GM19240 (cell line): ENCODE results near the gene PRAC2.

Source experiments
- DNase-seq: peaks from one replicate; pipeline ENCODE4 v3.0.0; 2011; ENCODE audit warnings: low spot score; ENCODE audit not compliant: insufficient read length

PRAC2 gene

DNA sequence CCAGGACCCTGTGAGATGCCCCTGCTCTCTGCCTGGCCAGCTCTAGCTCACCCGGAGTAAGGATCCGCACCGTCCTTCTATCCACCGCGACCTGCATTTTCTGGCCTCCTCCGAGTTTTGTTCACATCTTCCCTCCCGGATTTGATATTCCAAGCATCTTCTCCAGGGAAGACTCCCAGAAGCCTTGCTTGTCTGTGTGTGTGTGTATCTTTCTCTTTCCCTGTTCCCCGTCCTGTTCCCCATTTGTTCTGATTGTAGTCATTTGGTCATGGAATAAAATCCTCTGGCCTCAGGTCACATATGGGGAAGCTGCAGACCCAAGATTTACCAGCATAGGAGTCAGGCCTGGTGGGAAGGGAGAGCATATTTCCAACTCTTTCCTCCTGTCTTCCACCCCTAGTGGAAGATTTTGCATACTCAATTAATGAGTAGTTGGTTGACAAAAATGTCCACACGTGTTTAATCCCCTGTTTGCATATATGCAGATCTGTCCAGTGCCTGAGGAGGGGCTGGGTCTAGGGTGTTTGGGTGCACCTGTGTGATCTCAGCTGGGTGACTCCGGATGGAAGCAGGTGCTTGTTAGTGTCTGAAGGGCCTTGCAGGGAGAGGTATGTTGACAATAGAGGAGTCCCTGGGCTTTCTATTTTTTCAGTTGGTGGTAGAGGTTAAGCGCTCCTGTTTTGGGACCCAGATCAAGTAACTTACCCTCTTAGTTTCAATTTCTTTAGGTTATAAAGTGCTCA is 2.5 kb upstream of the PRAC2 start:
- DNase-seq = no peak

DNA sequence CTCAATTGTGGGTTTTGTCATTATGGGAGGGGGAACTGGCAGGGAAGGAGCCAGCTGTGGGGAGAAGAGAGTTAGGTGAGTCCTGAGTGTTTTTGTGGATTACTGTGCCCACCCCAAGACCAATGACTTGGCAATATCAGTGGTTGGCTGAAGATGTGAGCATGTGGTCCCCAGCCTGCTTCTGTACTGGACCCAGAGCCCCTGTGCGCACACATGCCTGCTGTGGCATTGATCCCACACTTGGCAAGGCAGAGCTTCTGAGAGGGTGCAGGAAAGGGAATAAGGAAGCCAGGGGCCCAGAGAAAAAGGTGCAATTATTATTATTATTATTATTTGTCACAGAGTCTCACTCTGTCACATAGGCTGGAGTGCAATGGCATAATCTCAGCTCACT is 2.0 kb upstream of the PRAC2 start:
- no peak for DNase-seq

GRCh38 chr17:48722201-48722907 is 631 bp upstream of the PRAC2 start, which contains the start of gene PRAC1:
Gene PRAC1 (minus strand): TSS chr17:48722518. CDS start chr17:48722392, 126 bp downstream.
- DNase-seq = no peak

DNA sequence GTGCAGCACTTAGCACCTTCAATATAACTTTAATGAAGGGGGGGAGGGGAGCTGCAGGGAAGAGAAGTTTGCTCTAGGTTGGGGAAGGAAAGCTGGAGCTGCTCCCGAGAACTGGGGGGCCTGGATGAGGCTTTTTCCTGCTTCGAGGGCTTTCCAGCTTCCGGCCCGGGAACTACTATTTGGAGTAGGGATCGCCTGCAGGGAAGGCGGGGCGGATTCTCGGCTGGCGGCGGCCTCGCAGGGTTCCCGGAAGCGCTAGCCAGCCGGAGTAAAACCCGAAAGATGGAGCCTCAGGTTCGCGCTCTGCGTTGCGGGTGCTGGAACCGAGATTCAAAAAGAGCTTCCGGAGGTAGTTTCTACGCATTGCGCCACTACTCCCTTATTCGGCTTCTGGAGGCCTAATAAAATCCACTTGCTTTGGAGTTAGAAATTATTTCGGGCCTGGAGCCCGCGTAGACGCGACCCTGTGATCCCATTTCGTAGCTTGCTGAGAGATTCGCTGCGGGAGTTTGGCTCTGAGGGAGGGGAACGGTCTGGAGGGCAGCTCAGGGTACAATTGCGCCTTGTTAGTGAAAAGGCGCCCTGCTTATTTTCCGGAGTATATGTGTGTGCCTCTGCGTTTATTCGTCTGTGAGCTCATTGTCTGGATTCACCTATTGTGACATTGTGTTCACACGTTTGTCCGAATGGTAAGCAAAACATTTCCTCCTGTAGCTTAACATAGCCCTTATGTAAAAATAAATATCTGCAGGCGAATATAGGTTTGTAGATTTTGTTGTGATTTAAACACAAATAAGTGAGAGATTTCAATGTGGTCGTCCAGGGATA is 652 bp downstream of the PRAC2 start:
- DNase-seq = no peak

DNA sequence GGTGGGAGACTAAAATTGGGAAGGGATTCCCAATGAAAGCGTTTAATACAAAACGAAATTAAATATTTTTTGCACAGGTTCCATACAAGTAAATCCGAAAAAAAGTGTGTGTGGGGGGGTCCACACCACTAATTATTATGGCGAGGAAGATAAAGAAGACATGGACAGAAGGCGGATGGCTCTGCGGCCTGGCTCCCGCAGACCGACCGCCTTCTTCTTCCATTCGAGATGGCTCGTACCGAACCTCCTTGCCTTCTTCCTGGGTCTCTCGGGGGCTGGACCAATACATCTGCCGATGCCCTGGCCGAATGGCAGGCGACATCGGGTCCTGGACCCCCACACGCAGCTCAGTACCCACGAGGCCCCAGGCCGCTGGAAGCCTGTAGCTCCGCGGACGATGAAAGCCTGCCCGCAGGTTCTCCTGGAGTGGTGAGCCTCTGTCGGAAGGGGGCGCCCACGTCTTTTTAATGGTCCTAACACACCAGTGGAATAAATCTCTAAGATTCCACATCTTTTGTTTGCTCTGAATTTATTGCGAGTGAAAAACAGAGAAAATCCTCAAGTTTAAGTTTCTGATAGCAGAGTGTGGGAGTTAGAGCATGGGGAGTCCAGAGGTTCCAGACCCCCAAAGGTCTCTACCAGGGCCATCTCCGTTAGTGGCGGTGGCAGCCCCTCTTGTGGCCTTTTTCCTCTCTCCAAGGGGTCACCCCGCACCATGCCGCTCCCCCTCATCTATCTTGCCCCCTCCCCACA is 1.4 kb downstream of the PRAC2 start:
- no peak for DNase-seq

- no peak for DNase-seq
Observed at GRCh38 chr17:48725004-48725287, 2.0 kb downstream of the PRAC2 start.

- no peak for DNase-seq
Observed at GRCh38 chr17:48725288-48726064, 2.5 kb downstream of the PRAC2 start.

GRCh38 chr17:48726114-48726915 is 3.3 kb downstream of the PRAC2 start:
- DNase-seq = no peak

GRCh38 chr17:48726916-48727286 is 3.9 kb downstream of the PRAC2 start:
- DNase-seq = no peak

- no peak for DNase-seq
Observed at GRCh38 chr17:48727415-48728175, 4.6 kb downstream of the PRAC2 start.

- no peak for DNase-seq
Observed at GRCh38 chr17:48728232-48729231, 5.5 kb downstream of the PRAC2 start, which contains the start of gene HOXB13. Gene HOXB13 (minus strand): TSS chr17:48728750. CDS start chr17:48728593, 157 bp downstream.

DNA sequence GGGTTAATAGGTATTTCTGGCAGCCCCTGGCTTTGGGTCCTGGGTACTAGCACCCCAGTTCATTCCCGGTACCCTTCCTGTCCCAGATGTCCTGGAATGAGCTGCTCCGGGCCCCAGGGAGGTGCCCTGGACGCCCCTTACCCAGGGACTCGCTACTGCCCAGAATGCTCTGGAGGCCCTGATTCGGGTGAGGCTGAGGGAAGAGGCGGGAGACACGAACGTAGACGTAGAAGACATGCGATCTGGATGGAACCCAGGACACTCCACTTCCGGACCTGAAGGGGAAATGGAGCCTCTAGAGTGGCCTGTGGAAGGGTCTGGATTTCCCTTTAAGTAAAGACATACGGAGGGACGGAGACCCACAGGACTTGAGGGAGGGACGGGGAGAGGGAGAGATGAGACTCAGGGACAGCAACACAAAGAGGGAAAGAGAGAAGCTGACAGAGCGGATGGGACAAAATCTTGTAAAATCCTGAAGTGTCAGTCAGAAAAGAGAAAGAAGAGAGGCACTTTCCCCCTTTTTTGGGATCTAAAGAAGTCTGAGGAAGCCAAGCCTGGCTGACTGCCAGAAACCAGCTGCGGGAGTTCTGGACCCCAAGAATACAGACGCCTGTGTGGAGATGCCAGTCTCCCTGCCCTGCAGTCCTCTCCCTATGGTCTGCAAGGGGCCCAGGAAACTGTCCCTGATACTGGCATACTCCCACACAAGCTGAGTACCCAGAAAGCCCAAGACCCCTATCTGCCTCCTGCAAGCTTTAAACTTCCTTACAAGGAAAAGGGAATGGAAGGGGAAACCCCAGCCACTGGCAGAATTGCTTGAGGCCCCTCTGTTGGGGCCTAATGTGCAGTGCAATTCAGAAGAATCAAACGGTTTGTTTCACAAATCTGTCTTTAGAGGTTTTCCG is 6.6 kb downstream of the PRAC2 start:
- DNase-seq = no peak

DNA sequence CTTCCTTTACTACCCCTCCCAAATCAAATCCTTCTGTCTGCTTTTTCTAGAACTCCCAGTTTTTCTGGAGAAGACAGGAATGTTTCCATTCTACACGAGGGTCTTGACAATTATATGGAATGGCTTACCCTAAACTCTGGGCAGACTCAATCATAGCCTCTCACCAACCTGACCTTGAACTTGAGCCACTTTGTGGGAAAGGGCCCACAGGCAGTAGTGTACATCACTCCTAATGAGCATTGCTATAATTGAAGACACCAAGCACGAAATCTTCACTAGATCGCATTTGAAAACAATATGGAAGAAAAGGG is 7.2 kb downstream of the PRAC2 start:
- DNase-seq = no peak

DNA sequence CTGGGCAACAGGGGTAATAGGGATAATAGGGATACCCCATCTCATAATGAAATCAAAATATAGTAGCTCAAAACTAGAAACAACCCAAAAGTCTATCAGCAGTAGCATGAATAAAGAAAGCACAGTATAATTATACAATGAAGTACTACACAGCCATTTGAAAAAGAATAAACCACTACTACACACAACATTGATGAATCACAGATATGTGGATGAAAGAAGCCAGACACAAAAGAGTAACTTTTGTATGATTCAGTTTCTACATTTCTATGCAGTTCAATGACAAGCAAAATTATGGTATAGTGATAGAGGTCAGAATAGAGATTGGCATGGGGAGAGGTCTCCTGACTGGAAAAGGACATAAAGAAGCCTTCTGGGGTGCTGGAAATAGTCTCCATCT is 8.4 kb downstream of the PRAC2 start:
- no peak for DNase-seq

DNA sequence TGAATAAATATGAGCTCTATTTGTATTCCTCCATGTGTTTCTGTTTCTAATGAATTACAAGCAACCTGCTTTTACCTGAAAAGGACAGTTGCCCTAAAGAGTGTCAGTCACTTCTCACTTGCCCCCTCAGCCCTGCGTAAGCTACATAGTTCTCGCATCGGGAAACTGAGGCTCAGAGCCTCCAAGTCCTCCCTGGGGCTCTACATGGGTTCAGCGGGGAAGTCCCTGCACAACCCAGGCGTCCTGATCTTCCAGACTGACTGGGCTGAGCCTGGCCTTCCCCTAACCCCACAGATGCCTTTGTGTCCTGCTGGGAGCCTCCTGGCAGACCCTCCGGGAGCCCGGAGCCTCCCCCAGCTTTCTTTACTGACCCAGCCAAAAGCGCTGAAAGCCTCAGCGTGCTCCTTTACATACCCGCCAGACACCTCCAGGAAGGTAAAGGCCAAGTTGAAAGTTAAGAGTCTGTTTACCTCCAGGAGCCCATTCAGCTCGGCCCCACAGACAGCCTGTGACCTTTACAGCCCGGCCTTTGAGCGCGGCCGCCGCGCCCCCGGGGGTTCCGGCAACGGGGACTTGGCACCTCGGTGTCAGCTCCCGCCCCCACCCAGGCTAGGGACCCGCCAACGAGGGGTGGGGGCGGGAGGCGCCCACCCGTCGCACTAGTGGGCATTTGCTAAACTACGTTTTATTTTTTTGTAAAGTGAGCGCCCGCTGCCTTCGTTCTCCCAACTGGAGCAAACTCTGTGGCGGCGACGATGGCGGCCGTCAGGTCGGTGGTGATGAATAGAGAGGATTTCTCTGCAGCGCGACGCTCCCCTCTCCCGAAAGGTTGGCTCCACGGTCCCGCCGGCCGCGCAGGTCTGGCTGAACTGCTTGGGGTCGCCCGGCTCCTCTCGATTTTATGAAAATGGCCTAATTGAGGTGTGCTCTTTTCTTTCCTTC is 10.0 kb downstream of the PRAC2 start:
- no peak for DNase-seq
